NOMO-1 treated with dmso at 0.1 percent for 144 hours (cell line): ENCODE results near the gene CPS1.

Experiments used
- DNase-seq: peaks from one replicate; lab custom pipeline; 2025; ENCODE audit not compliant: unreplicated experiment; lab: John Stamatoyannopoulos, UW

Gene CPS1

GRCh38 chr2:210546424-210547208, 9.8 kb upstream of the CPS1 start:
- DNase-seq, result no peak

GRCh38 chr2:210548031-210548430, 8.4 kb upstream of the CPS1 start:
- no peak for DNase-seq

DNA sequence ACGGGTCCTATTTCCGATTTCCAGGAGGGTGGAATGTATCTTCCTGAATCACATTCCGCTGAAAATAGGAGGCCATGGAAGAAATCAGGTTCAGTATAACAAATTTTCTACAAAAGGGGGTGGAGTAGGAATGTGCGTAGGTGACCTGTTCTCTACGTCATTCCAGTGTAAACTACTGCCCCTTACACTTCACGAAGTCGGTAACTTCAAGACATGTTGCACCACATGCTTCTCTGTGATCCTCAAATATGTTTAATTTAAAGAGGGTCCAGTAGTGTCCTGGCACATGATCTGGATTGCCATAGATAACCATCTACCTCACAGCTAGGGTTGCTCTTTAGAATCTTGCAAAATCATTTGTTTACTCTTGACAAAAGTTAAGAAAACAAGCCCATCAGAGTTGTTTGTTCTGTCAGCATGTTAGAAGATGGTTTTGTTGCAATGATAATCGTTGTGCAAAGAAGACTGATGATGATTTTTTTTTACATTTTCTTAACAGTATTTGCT, 7.5 kb upstream of the CPS1 start:
- no peak for DNase-seq

- DNase-seq, result no peak
Measured at GRCh38 chr2:210551001-210551400, 5.4 kb upstream of the CPS1 start.

DNA sequence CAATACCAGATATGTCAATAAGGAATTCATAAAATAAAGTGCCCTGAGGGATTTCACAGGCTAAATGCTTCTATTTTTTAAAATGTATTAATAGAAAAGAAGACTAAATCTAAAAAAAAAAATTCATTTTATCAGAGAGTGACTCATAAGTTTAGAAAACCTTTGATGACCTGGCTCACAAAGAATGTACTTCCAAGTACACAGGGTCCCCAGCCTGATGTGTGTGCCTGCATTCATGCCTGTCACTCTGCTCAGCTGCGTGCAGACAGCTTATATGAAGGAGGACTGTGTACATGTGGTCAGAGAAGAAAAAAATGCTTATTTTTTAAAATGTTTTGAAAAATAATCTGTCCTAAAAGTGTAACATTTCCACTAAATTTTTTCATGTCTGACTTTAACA, 3.0 kb upstream of the CPS1 start:
- DNase-seq, result no peak

DNA sequence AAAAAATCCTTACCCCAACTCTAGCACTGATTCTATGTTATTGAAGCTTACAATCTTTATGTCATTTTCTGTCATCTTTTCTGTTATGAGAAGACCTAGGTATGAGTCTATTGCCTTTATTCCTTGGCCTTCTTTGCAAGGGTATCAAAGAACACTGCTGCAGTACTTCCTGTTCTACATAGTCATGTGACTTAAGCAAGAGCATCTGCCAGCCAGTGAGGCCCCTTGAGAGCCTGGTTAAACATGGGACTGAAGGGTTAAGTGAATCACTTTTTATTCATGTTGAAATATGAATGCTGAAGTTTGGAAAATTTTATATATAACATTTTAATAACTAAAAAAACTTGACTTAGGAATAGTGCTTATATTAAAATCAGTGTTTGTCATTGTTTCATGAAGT, 844 bp upstream of the CPS1 start:
- no peak for DNase-seq

DNA sequence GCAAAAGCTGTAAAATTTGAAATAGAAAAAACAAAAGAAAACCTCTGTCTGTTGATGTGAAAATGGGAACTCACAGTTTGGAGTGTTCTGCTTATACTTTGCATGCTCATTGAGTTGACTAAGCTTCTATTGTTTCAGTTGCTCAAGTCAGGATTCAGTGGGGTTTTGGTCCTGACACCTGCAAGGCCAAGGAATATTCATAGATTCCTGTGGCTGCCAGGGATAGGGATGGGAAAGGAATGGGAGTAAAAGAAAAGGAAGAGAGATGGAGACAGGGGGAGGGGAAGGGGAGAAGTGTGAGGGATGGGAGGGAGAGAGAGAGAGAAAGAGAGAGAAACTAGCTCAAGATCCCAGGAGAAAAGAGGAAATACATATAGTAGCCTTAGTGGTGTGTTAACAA, 1.3 kb downstream of the CPS1 start:
- DNase-seq, result no peak

DNA sequence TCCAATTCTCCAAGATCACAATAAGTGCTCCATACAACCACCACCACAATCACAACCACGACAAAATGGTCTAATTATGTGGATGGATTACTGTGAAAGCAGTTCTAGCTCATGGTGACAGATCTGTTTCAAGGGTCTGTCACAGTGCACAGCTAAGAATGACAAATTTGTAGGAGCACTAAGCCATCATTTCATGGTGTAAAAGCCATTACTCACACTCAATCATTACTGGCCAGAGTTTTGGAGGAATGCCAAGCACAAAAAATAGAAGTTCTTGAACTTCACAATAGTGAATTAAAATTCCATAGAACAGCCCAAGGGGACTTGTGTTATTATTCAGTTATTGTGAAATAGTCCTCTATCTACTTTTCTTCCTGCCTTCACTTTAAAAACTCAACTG, 2.3 kb downstream of the CPS1 start:
- DNase-seq, result no peak

- DNase-seq, result no peak
Measured at GRCh38 chr2:210559182-210559581, 2.8 kb downstream of the CPS1 start.

- no peak for DNase-seq
Measured at GRCh38 chr2:210561475-210561874, 5.1 kb downstream of the CPS1 start.

GRCh38 chr2:210562091-210562490, 5.7 kb downstream of the CPS1 start:
- DNase-seq, result no peak

- DNase-seq, result no peak
Measured at GRCh38 chr2:210562502-210563080, 6.2 kb downstream of the CPS1 start.

DNA sequence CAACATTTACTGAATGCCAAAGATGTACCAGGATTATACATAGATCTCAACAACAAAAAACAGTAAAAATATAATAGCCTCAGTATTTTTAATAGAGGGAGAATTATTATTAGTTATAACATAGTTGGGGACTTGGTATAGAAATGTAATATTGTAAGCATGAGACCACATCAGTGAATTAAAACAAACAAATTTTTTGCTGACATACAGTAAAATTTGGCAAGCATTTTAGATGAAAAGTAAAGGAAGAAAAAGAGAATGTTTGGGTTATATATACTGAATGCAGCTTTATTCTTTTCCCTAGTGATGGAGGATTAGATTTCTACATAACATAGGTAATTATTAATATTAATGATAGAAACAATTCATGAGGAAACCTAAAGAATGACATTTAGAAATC, 10.9 kb downstream of the CPS1 start:
- no peak for DNase-seq

DNA sequence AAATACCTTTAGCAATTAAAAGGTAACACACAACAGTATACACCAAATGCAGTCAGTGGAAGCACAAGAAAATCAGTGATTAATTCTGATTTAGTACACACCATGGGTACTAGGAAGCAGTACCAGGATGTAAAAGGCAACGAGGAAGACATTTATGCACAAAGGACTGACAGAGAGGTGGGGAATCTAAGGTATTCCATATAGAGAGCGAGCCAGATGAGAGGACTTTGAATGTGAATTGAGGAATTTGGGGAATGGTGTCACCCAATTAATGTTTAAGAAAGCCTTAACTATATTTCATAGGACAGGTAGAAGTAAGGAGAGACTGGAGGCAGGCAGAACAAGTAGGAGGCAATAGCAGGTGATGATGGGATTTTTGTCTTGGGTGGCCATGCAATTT, 11.7 kb downstream of the CPS1 start:
- no peak for DNase-seq

DNA sequence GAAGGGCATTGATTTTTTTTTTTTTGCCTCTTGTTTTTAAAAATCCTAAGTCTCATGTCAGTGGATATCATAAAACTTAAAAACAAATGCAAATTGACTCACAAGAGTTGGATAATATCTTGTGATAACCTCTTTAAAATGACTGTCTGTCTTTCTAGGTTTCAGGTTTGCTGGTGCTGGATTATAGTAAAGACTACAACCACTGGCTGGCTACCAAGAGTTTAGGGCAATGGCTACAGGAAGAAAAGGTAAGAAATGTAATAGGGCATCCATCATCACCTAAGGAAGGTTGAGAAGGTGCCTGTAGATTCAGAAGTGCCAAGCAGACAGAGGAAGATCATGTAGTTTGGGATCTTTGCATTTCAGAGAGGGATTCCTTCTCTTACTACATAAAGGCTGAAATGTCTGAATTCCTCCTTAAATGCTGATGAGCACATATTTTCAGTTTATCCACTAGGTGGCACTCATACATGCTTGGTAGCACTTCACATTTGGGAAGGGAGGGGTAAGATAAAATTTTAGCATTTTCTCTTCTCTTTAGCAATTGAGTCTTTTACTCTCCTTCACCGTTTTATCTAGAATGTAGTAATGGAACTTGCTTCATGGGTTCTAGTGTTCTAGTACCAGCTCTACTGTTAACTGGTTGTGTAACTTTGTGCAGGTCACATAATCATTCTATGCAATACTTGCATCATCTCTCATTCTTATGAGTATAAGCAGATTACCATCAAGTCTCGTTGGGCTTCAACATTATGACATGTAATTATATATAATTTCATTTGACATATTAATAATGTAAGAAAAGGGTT, 21.1 kb downstream of the CPS1 start:
- no peak for DNase-seq

DNA sequence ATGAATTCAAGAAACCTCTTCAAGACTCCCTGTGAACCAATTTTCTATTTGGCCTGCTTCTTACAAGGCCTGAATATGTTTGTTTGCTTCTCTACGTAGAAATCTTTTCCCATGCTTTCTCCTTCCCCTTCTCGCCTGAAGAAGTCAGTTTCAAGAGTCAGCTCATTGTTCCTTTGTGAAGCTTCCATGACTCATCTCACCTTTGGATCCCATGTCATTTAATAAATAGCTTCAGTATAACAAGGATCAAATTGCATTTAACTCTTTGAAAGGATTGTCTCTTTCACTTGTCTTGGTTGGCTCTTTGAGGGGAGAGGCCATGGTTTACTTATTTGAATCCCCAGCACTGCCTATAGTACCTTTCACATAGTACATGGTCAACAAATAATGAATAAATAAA, 28.4 kb downstream of the CPS1 start:
- no peak for DNase-seq

DNA sequence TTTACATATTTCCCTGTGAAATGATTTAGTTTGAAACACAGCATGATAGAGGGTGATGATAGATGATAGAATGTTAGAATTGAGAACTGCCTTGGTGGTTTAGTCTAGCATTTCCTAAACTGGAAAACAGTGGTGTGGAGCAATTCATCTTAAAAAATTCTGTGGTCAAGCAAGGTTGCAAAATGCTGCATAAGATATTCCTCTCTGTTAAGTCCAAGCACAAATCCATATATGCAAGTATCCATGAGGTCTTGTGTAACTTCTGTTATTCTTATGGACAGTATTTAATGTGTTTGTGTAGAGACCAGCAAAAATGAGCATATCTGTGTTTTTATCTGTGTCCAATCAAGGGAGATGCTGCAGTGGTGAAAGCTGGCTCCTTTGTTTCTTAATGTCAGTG, 30.0 kb downstream of the CPS1 start:
- DNase-seq, result no peak

GRCh38 chr2:210591663-210592062, 35.3 kb downstream of the CPS1 start:
- no peak for DNase-seq

GRCh38 chr2:210592726-210593125, 36.3 kb downstream of the CPS1 start:
- DNase-seq, result no peak

DNA sequence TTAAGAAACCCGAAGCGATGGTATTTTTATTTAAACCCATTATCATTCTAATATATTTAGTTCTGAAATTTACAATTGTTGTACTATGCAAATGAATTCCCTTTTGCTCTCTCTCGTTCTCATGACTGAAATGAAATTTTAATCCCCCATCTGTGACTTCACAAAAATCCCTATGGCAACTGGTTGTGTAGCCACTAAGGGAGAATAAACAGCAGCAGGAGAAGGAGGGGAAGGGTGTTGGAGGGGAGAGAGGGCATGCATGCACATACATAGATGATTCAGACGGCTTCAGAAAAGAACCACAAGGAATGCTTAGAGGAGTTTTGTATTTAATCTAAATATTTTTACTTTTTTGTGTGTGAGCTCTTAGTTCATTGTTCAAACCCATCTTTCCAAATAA, 36.8 kb downstream of the CPS1 start:
- no peak for DNase-seq

GRCh38 chr2:210598219-210598618, 41.8 kb downstream of the CPS1 start:
- DNase-seq, result no peak

DNA sequence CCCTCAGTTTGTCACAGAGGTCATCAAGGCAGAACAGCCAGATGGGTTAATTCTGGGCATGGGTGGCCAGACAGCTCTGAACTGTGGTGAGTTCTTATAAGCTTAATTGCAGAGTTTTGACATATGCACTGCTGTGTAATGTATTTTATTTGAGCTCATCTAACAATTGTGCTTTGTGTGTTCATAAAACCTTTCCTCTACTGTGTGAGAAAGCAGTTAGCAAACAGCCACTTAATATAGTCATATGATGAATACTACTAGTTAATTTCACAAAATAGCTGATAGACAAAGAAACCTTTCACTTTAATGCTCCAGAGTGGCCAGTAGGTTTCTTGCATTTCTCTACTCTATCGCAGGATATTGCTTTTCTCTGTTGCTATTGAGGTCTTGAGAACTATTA, 43.1 kb downstream of the CPS1 start:
- no peak for DNase-seq
